H9 (cell line): Measurements from ENCODE around the gene CHID1. TPM values are rescaled to one million over a fixed set of nuclear protein-coding genes. Genes with fewer than 3 reads are reported as not detected.

ENCODE experiments used
- DNase-seq: peaks from one replicate; pipeline ENCODE4 v3.0.0-alpha.2; 2017
- H2AFZ ChIP-seq: one replicate; pipeline ENCODE4 v1.6.1; 2013; ENCODE audit warnings: mild to moderate bottlenecking, low read length, control low read depth, moderate library complexity
- H2AK5ac ChIP-seq: 2 replicates; pipeline ENCODE4 v1.6.1; 2013; ENCODE audit warnings: low read length, control low read depth, mixed read lengths; ENCODE audit not compliant: insufficient read length
- H2BK120ac ChIP-seq: one replicate; pipeline ENCODE4 v1.6.1; 2013; ENCODE audit warnings: low read depth, mild to moderate bottlenecking, low read length, control low read depth, inconsistent platforms; ENCODE audit not compliant: poor library complexity, severe bottlenecking
- H2BK12ac ChIP-seq: 2 replicates; pipeline ENCODE4 v1.6.1; 2013; ENCODE audit warnings: low read length, control low read depth, mixed read lengths, low read depth; ENCODE audit not compliant: insufficient read length
- H2BK15ac ChIP-seq: 2 replicates; pipeline ENCODE4 v1.6.1; 2013; ENCODE audit warnings: low read depth, low read length, control low read depth
- H2BK20ac ChIP-seq: one replicate; pipeline ENCODE4 v1.6.1; 2013; ENCODE audit warnings: low read depth, mild to moderate bottlenecking, low read length, control low read depth, inconsistent platforms; ENCODE audit not compliant: poor library complexity, severe bottlenecking
- H2BK5ac ChIP-seq: 2 replicates; pipeline ENCODE4 v1.6.1; 2013; ENCODE audit warnings: low read length, control low read depth, mixed read lengths; ENCODE audit not compliant: insufficient read length
- H3K14ac ChIP-seq: 2 replicates; pipeline ENCODE4 v1.6.1; 2013; ENCODE audit warnings: low read length, control low read depth; ENCODE audit not compliant: insufficient read depth
- H3K18ac ChIP-seq: 2 replicates; pipeline ENCODE4 v1.6.1; 2013; ENCODE audit warnings: low read depth, mild to moderate bottlenecking, mixed read lengths, low read length, control low read depth; ENCODE audit not compliant: insufficient read length
- H3K23ac ChIP-seq: 2 replicates; pipeline ENCODE4 v1.6.1; 2013; ENCODE audit warnings: low read length, control low read depth, mixed read lengths, low read depth; ENCODE audit not compliant: insufficient read length
- H3K23me2 ChIP-seq: 2 replicates; pipeline ENCODE4 v1.6.1; 2013; ENCODE audit warnings: low read depth, mild to moderate bottlenecking, mixed read lengths, low read length, control low read depth; ENCODE audit not compliant: insufficient read length, poor library complexity, severe bottlenecking
- H3K27ac ChIP-seq: 2 replicates; pipeline ENCODE4 v1.5.1; 2013; ENCODE audit warnings: low read length, control low read depth, mixed read lengths, low read depth; ENCODE audit not compliant: insufficient read length
- H3K27me3 ChIP-seq: 2 replicates; pipeline ENCODE4 v1.6.1; 2013; ENCODE audit warnings: low read length, control low read depth, inconsistent platforms; ENCODE audit not compliant: insufficient read depth
- H3K4ac ChIP-seq: 2 replicates; pipeline ENCODE4 v1.6.1; 2013; ENCODE audit warnings: low read depth, mild to moderate bottlenecking, control low read depth, inconsistent platforms, low read length, moderate library complexity
- H3K4me1 ChIP-seq: 2 replicates; pipeline ENCODE4 v1.6.1; 2013; ENCODE audit warnings: low read length, control low read depth, inconsistent platforms; ENCODE audit not compliant: insufficient read depth
- H3K4me2 ChIP-seq: 2 replicates; pipeline ENCODE4 v1.6.1; 2013; ENCODE audit warnings: low read length, control low read depth, mixed read lengths; ENCODE audit not compliant: insufficient read length, insufficient read depth
- H3K56ac ChIP-seq: 2 replicates; pipeline ENCODE4 v1.6.1; 2013; ENCODE audit warnings: low read depth, mild to moderate bottlenecking, mixed read lengths, low read length, control low read depth; ENCODE audit not compliant: insufficient read length
- H3K79me1 ChIP-seq: 2 replicates; pipeline ENCODE4 v1.6.1; 2013; ENCODE audit warnings: low read depth, mild to moderate bottlenecking, moderate library complexity, low read length, control low read depth, inconsistent platforms; ENCODE audit not compliant: insufficient read depth, poor library complexity, severe bottlenecking
- H3K79me2 ChIP-seq: 2 replicates; pipeline ENCODE4 v1.6.1; 2013; ENCODE audit warnings: low read length, control low read depth, inconsistent platforms; ENCODE audit not compliant: insufficient read depth
- H3K9ac ChIP-seq: 2 replicates; pipeline ENCODE4 v1.6.1; 2013; ENCODE audit warnings: low read length, control low read depth, mixed read lengths; ENCODE audit not compliant: insufficient read length; ENCODE audit errors: extremely low read depth
- H3K9me3 ChIP-seq: one replicate; pipeline ENCODE4 v1.6.1; 2013; ENCODE audit warnings: low read depth, low read length, inconsistent platforms; ENCODE audit not compliant: control insufficient read depth
- H3T11ph ChIP-seq: one replicate; pipeline ENCODE4 v1.6.1; 2013; ENCODE audit warnings: mild to moderate bottlenecking, low read length, control low read depth, inconsistent platforms
- H4K20me1 ChIP-seq: one replicate; pipeline ENCODE4 v1.6.1; 2013; ENCODE audit not compliant: control insufficient read depth, insufficient read length, insufficient read depth
- H4K5ac ChIP-seq: 2 replicates; pipeline ENCODE4 v1.6.1; 2013; ENCODE audit warnings: low read depth, mild to moderate bottlenecking, mixed read lengths, low read length, control low read depth; ENCODE audit not compliant: insufficient read length
- H4K8ac ChIP-seq: replicated peaks from 2 replicates; pipeline ENCODE4 v1.6.1; 2013; ENCODE audit warnings: low read length, control low read depth, mixed read lengths, low read depth; ENCODE audit not compliant: insufficient read length
- H4K91ac ChIP-seq: 2 replicates; pipeline ENCODE4 v1.6.1; 2013; ENCODE audit warnings: low read depth, mild to moderate bottlenecking, moderate library complexity, mixed read lengths, low read length, control low read depth; ENCODE audit not compliant: insufficient read length
- H3K27ac Mint-ChIP-seq, 3 experiments: 2 replicates in 2 of 3; 3 replicates in 1 of 3; pipeline ENCODE4 v1.8.0; 2020 to 2021; ENCODE audit warnings: mixed read lengths in 3 of 3, mild to moderate bottlenecking in 1 of 3, moderate library complexity in 1 of 3
- H3K27me3 Mint-ChIP-seq: 2 replicates; pipeline ENCODE4 v1.8.0; 2021; ENCODE audit warnings: low read depth, mild to moderate bottlenecking, moderate library complexity, mixed read lengths
- H3K36me3 Mint-ChIP-seq, 3 experiments: 2 replicates in 2 of 3; 3 replicates in 1 of 3; pipeline ENCODE4 v1.8.0; 2020 to 2021; ENCODE audit warnings: low read depth in 3 of 3, mixed read lengths in 3 of 3; ENCODE audit not compliant: insufficient read depth in 1 of 3
- H3K4me1 Mint-ChIP-seq, 2 experiments: 2 replicates each; pipeline ENCODE4 v1.8.0; 2020; ENCODE audit warnings: mixed read lengths in 2 of 2
- H3K4me3 Mint-ChIP-seq, 2 experiments: 2 replicates in 1 of 2; 3 replicates in 1 of 2; pipeline ENCODE4 v1.8.0; 2020 to 2021; ENCODE audit warnings: mild to moderate bottlenecking in 2 of 2, mixed read lengths in 2 of 2, moderate library complexity in 1 of 2
- H3K9me3 Mint-ChIP-seq, 2 experiments: 2 replicates in 1 of 2; 3 replicates in 1 of 2; pipeline ENCODE4 v1.8.0; 2020; ENCODE audit warnings: mild to moderate bottlenecking in 2 of 2, mixed read lengths in 2 of 2, moderate library complexity in 1 of 2
- CTCF ChIP-seq: fragments of 200-600 bp; sonication (generic); conservative IDR thresholded peaks from 3 replicates; pipeline ENCODE4 v1.8.0; 2021; ENCODE audit warnings: antibody characterized with exemption, mild to moderate bottlenecking
- WGBS: extraction: QIAGEN DNeasy Blood & Tissue Kit; methylation state at CpG from one replicate; pipeline ENCODE4 v1.1.7; 2013; ENCODE audit warnings: missing lambda C conversion rate, low lambda C conversion rate, mixed read lengths; ENCODE audit not compliant: insufficient read length; ENCODE audit errors: extremely low coverage; 5-methylcytosine and 5-hydroxymethylcytosine counted together
- total RNA-seq: library from RNA; stranded (reverse); gene quantifications from 2 replicates; pipeline ENCODE4 v1.2.1, GENCODE V29; 2021

The CHID1 gene
- total RNA-seq, 1 experiment from 2014 or later = 89.4 TPM

- no peak for DNase-seq
- Histone ChIP-seq H3K4me2 (no peak overlapping the region), H3K23me2 (peaks cover 11% of the 10 kb centered on the region), H4K20me1 (no peaks in the 10 kb centered on the region), H3K79me2 (peaks cover 17% of the 10 kb centered on the region; the same call in 1 of the 2 replicates), H3K27ac (no peak overlapping the region), H2AFZ (no peak overlapping the region), H3K79me1 (peaks cover 18% of the 10 kb centered on the region), H3K9me3 (no peaks in the 10 kb centered on the region), H4K91ac (no peak overlapping the region), H2BK20ac (no peak overlapping the region), H4K8ac (no peak overlapping the region), H3K14ac (no peak overlapping the region), H2BK15ac (no peak overlapping the region), H3T11ph (no peak overlapping the region), H2BK120ac (no peak overlapping the region), H2AK5ac (no peak overlapping the region), H3K56ac (no peak overlapping the region), H2BK5ac (no peak overlapping the region), H4K5ac (no peak overlapping the region), H3K23ac (no peak overlapping the region), H2BK12ac (no peak overlapping the region), H3K18ac (no peak overlapping the region), H3K9ac (no peak overlapping the region), H3K4ac (no peak overlapping the region), H3K27me3 (no peaks in the 10 kb centered on the region), H3K4me1 (peaks cover 13% of the 10 kb centered on the region; the same call in 1 of the 2 replicates)
- H3K4me3 Mint-ChIP-seq = no peak overlapping the region
- H3K27me3 Mint-ChIP-seq = peaks cover 6% of the 10 kb centered on the region
- no CpG with 5 or more reads among the region's 11 CpGs for WGBS
- H3K27ac Mint-ChIP-seq = no peak overlapping the region
- H3K9me3 Mint-ChIP-seq = no peaks in the 10 kb centered on the region; a peak in 1 of 5 replicates
- H3K4me1 Mint-ChIP-seq = peaks cover 39 to 45% of the 10 kb centered on the region in 2 experiments
- H3K36me3 Mint-ChIP-seq = peaks cover 4 to 14% (median 12%) of the 10 kb centered on the region in 3 experiments; a peak in 5 of 7 replicates
- TF ChIP-seq CTCF = no peak
These were observed 18.8 kb upstream of the CHID1 start for GRCh38 chr11:929405-929804.
